OCI-LY3 (cell line): ENCODE measurements around the gene C1QTNF2.

ENCODE experiments used
- H2AFZ ChIP-seq: fragments of 200-600, 300-600 bp; shearing (Covaris generic); 2 replicates; pipeline ENCODE4 v1.6.0; 2014; ENCODE audit warnings: antibody characterized with exemption, low read depth, low read length
- H3K27ac ChIP-seq: fragments of 200-600, 300-600 bp; sonication (generic); 2 replicates; pipeline ENCODE4 v1.5.1; 2014; ENCODE audit warnings: mild to moderate bottlenecking, low read length, moderate library complexity, mixed read lengths
- H3K27me3 ChIP-seq: fragments of 200-600, 300-600 bp; sonication (generic); 2 replicates; pipeline ENCODE4 v1.6.1; 2014; ENCODE audit warnings: low read depth, low read length, mixed read lengths
- H3K36me3 ChIP-seq: fragments of 200-600, 300-600 bp; sonication (generic); replicated peaks from 2 replicates; pipeline ENCODE3; 2014; ENCODE audit warnings: low read depth, low read length, mixed read lengths
- H3K4me1 ChIP-seq: fragments of 300-600, 200-600 bp; sonication (generic); 2 replicates; pipeline ENCODE4 v1.6.1; 2014; ENCODE audit warnings: low read length, mixed read lengths
- H3K4me2 ChIP-seq: fragments of 200-600, 300-600 bp; sonication (generic); 2 replicates; pipeline ENCODE4 v1.6.1; 2014; ENCODE audit warnings: low read length, mixed read lengths
- H3K4me3 ChIP-seq: fragments of 300-600, 200-600 bp; sonication (generic); 2 replicates; pipeline ENCODE4 v1.5.1; 2014; ENCODE audit warnings: antibody characterized with exemption, mild to moderate bottlenecking, low read length, moderate library complexity
- H3K79me2 ChIP-seq: fragments of 300-600, 200-600 bp; shearing (Covaris generic); 2 replicates; pipeline ENCODE4 v1.6.1; 2014; ENCODE audit warnings: mild to moderate bottlenecking, low read length, mixed read lengths
- H3K9ac ChIP-seq: fragments of 300-600, 200-600 bp; shearing (Covaris generic); 2 replicates; pipeline ENCODE4 v1.6.0; 2014; ENCODE audit warnings: mild to moderate bottlenecking, low read length, moderate library complexity
- H3K9me3 ChIP-seq: fragments of 200-600, 300-600 bp; shearing (Covaris generic); 2 replicates; pipeline ENCODE4 v1.6.1; 2014; ENCODE audit warnings: low read length, mixed read lengths; ENCODE audit not compliant: insufficient read depth
- H4K20me1 ChIP-seq: fragments of 200-600, 300-600 bp; sonication (generic); 2 replicates; pipeline ENCODE4 v1.6.1; 2016; ENCODE audit warnings: low read length, mixed read lengths; ENCODE audit not compliant: insufficient read depth
- CTCF ChIP-seq: fragments of 200-600, 300-600 bp; sonication (generic); IDR thresholded peaks from 2 replicates; pipeline ENCODE4 v1.5.1; 2014; ENCODE audit warnings: antibody characterized with exemption, low read length, low read depth
- EZH2phosphoT487 ChIP-seq: fragments of 200-600 bp; shearing (Covaris generic); IDR thresholded peaks from 2 replicates; pipeline ENCODE4 v1.6.1; 2018; ENCODE audit warnings: antibody characterized with exemption, mixed run types, low read depth

Gene C1QTNF2

GRCh38 chr5:160363211-160363610 is 7.2 kb downstream of the C1QTNF2 start:
- Histone ChIP-seq H4K20me1 (no peaks in the 10 kb centered on the region), H3K27me3 (no peaks in the 10 kb centered on the region), H3K4me1 (no peaks in the 10 kb centered on the region), H3K9me3 (no peaks in the 10 kb centered on the region), H3K36me3 (no peaks in the 10 kb centered on the region), H3K27ac (no peak overlapping the region), H3K4me2 (no peak overlapping the region), H3K9ac (no peak overlapping the region), H3K4me3 (no peak overlapping the region), H2AFZ (no peak overlapping the region), H3K79me2 (no peaks in the 10 kb centered on the region)
- TF ChIP-seq EZH2phosphoT487 (no peak), CTCF (no peak)

- H3K4me2 ChIP-seq = no peak overlapping the region
- no peaks in the 10 kb centered on the region for H3K9me3 ChIP-seq
- H2AFZ ChIP-seq = no peak overlapping the region
- H4K20me1 ChIP-seq = no peaks in the 10 kb centered on the region
- H3K4me3 ChIP-seq = no peak overlapping the region
- no peaks in the 10 kb centered on the region for H3K4me1 ChIP-seq
- no peak overlapping the region for H3K27ac ChIP-seq
- H3K27me3 ChIP-seq = no peaks in the 10 kb centered on the region
- TF ChIP-seq EZH2phosphoT487 (no peak), CTCF (no peak)
- H3K9ac ChIP-seq = no peak overlapping the region
- no peaks in the 10 kb centered on the region for H3K79me2 ChIP-seq
- H3K36me3 ChIP-seq = no peaks in the 10 kb centered on the region
These were observed 8.7 kb downstream of the C1QTNF2 start for GRCh38 chr5:160361624-160362228.

GRCh38 chr5:160360310-160360709 is 10.1 kb downstream of the C1QTNF2 start:
- H2AFZ ChIP-seq = no peak overlapping the region
- H3K4me1 ChIP-seq = no peaks in the 10 kb centered on the region
- no peak overlapping the region for H3K4me3 ChIP-seq
- H3K9ac ChIP-seq = no peak overlapping the region
- H3K9me3 ChIP-seq = no peaks in the 10 kb centered on the region
- H3K27me3 ChIP-seq = no peaks in the 10 kb centered on the region
- TF ChIP-seq EZH2phosphoT487 = no peak
- no peak for TF ChIP-seq CTCF
- H3K4me2 ChIP-seq = no peak overlapping the region
- H3K27ac ChIP-seq = no peak overlapping the region
- no peaks in the 10 kb centered on the region for H3K36me3 ChIP-seq
- H3K79me2 ChIP-seq = no peaks in the 10 kb centered on the region
- no peaks in the 10 kb centered on the region for H4K20me1 ChIP-seq

GRCh38 chr5:160359816-160360215 is 10.6 kb downstream of the C1QTNF2 start:
- Histone ChIP-seq H3K36me3 (no peaks in the 10 kb centered on the region), H3K4me2 (no peak overlapping the region), H3K9ac (no peak overlapping the region), H3K79me2 (no peaks in the 10 kb centered on the region), H3K27me3 (no peaks in the 10 kb centered on the region), H3K4me1 (no peaks in the 10 kb centered on the region), H4K20me1 (no peaks in the 10 kb centered on the region), H3K4me3 (no peak overlapping the region), H2AFZ (no peak overlapping the region), H3K9me3 (no peaks in the 10 kb centered on the region), H3K27ac (no peak overlapping the region)
- TF ChIP-seq CTCF = no peak
- TF ChIP-seq EZH2phosphoT487 = no peak
